GM12873 (cell line): ENCODE data around the gene HEXIM1.

ENCODE experiments used
- TF ChIP-seq, protein P1 (sequence below): IDR thresholded peaks from 2 replicates; pipeline ENCODE4 v1.5.1; 2012; ENCODE audit warnings: low read depth, mild to moderate bottlenecking, moderate library complexity, low read length, control low read depth; ENCODE audit not compliant: insufficient read depth; ENCODE audit errors: missing control alignments

The HEXIM1 gene

DNA sequence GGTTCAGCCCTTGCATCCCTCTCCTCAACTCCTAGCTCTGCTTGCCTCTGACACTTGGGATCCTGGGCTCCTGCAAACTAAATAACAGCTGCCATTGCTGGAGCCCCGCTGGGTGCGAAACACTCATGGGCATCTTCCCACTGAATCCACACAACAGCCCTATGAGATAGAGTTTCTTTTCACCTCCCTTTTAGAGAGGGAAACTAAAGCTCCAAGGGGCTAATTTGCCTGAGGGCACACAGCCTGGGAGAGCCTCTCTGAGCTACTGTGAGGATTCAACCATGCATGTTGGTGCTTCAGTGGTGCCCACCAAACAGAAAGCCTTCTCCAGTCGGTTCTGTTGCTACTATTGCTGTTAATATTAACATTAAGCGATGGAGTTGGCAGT lies 8.7 kb upstream of the HEXIM1 start:
- TF ChIP-seq, protein P1, sequence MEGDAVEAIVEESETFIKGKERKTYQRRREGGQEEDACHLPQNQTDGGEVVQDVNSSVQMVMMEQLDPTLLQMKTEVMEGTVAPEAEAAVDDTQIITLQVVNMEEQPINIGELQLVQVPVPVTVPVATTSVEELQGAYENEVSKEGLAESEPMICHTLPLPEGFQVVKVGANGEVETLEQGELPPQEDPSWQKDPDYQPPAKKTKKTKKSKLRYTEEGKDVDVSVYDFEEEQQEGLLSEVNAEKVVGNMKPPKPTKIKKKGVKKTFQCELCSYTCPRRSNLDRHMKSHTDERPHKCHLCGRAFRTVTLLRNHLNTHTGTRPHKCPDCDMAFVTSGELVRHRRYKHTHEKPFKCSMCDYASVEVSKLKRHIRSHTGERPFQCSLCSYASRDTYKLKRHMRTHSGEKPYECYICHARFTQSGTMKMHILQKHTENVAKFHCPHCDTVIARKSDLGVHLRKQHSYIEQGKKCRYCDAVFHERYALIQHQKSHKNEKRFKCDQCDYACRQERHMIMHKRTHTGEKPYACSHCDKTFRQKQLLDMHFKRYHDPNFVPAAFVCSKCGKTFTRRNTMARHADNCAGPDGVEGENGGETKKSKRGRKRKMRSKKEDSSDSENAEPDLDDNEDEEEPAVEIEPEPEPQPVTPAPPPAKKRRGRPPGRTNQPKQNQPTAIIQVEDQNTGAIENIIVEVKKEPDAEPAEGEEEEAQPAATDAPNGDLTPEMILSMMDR: no peak

DNA sequence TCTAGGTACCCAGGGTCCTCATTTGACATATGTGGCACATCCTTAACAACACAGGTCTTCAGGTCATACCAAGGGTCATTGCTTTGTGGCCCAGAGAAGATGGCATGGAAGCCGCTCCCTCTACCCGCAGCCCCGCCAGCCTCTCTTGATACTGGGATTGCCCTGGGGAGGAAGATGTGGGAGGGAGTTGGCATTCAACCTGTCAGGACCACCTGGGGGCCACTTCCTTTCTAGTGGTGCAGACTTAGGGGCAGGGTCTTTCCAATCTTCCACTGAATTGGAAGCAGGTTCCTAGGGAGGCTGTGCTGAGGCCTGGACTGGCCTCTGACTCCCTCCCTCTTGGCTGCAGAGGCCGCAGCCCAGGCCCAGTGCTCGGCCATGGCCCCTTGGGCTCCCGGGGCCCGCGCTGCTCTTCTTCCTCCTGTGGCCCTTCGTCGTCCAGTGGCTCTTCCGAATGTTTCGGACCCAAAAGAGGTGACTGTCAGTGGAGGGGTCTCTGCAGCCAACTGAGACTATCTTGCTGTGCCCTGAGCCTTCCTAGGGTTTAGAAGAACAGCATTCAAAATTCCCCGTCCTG lies 5.1 kb upstream of the HEXIM1 start:
- TF ChIP-seq, protein P1: no peak

DNA sequence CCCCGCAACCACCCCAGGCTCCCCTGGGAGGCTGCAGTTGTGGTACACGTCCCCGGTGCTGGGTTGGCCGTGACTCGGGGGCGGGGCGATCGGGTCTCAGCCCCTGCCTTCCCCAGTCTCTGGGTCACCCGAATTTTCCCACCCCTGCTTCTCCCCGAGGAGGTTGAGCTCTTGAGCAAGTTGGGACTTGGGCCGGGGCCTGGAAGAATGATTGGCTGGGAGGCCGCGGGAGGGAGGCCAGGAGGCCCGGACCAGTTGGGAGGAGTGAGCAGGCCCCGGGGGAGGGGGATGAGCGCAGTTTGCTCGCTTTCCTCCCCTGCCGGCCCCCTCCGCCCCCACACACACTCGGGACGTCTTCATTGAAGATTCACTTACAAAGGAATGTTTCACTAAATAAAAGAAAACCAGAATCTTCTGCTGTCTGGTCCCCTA lies 4.5 kb upstream of the HEXIM1 start:
- TF ChIP-seq, protein P1: no peak

DNA sequence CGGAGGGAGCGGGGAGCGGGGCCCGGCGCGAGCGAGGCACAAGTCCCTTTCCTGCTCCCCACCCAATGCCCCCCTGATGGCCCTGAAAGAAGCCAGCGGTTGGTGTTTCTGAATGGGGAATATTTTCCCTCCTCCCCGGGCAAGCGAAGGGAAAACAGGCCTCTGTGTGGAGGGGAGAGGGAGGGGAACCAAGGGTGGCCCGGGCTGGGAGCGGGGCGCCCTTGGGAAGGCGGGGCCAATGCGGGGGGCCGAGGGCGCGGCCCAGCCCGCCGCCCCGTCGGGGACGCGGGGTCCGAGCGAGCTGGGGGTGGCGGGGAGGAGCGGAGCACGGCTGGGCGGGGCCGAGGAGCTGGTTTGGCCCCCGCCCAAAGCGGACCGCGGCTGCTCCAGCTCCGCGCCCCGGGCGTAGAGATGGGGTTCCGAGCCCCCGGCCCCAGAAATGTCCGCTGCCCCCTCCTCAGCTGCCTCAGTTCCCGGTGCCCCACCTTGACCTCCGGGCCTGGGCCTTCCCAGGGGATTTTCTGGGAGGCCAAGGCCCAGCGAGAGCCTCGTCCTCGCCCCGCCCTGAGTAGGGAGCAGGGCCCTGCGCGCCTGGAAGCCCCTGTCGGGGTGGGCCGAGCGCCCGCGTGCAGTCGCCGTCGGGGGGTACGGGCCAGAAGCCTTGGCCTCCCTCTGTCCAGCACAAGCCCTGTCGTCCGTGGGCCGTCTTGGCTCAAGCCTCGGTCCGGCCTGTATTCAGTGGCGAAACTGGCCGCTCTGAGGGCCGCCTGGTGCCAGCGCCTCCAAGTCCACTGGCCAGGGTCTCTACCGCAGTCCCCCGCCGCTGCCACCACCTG lies 3.9 kb upstream of the HEXIM1 start:
- TF ChIP-seq, protein P1: no peak

DNA sequence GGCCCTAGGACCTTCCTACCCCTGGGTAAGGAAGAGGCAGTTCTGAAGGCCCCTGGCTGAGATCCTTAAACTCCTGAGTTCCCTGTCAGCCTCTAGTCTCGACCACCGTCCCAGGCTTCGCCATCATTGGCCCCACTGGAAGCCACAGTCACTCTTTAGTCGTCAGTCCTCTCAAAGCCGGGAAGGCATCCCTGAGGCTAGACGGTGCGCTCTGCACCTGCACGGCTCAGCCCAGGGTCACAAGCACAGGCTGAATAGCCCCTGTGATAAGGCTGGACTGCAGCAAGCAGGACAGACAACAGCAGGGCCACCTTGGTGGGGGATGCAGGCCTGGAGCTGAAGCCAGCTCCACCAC lies 3.3 kb upstream of the HEXIM1 start:
- TF ChIP-seq, protein P1: no peak

DNA sequence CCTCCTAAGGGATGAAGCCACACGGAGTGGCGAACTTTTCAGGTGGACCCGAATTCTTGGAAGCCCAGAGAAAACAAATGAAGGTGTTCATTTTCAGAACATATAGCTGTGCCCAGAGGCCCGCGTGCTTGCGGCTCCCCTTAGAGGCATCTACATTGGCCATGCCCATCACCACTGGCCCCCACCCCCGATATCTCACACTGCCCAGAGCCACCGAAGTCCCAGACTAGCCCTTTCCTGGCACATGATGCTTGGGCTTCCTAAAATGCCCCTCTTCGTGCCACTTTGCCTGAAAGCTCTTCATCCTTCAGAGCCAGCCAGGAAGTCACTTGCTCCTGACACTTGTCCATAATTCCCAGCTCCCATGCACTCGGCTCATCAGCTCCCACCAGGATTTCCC lies 2.1 kb upstream of the HEXIM1 start:
- TF ChIP-seq, protein P1: no peak

DNA sequence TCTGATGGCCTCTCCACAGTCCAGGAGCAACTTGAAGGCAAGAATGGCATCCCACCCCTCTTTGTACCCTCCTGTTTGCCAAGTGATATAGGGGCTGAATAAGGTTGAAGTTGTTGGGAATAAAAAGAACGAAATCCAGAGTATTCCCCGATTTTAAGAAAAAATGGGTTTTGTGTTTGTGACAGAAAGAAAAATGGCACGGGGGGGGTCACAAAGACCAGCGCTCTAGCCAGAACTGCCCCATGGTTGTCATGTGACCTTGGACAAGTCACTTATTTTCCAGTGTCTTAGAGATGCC lies 1.7 kb upstream of the HEXIM1 start:
- TF ChIP-seq, protein P1: no peak
